Hepatocyte (in vitro differentiated cells): ENCODE measurements around the gene CDH22. TPM values are rescaled to one million over a fixed set of nuclear protein-coding genes. Genes with fewer than 3 reads are reported as not detected.

ENCODE experiments used
- DNase-seq: peaks from one replicate; pipeline ENCODE4 v3.0.0-alpha.2; 2016; ENCODE audit warnings: low spot score
- H2AFZ ChIP-seq: fragments of 200-600 bp; sonication (generic); 2 replicates; pipeline ENCODE4 v1.6.0; 2016; ENCODE audit warnings: antibody characterized with exemption, mild to moderate bottlenecking
- H3K27ac ChIP-seq: fragments of 200-600 bp; sonication (generic); 2 replicates; pipeline ENCODE4 v1.5.1; 2016; ENCODE audit warnings: mild to moderate bottlenecking
- H3K27me3 ChIP-seq: fragments of 200-600 bp; sonication (generic); 2 replicates; pipeline ENCODE4 v1.6.1; 2016
- H3K36me3 ChIP-seq: fragments of 200-600 bp; sonication (generic); replicated peaks from 2 replicates; pipeline ENCODE4 v1.5.1; 2016; ENCODE audit warnings: low read depth; ENCODE audit not compliant: insufficient read depth
- H3K4me1 ChIP-seq: fragments of 200-600 bp; sonication (generic); 2 replicates; pipeline ENCODE4 v1.5.1; 2016; ENCODE audit warnings: mild to moderate bottlenecking, moderate library complexity; ENCODE audit not compliant: insufficient read depth
- H3K4me2 ChIP-seq: fragments of 200-600 bp; sonication (generic); 2 replicates; pipeline ENCODE4 v1.6.0; 2016
- H3K4me3 ChIP-seq: fragments of 200-600 bp; sonication (generic); 2 replicates; pipeline ENCODE4 v1.5.1; 2016; ENCODE audit warnings: mild to moderate bottlenecking
- H3K79me2 ChIP-seq: fragments of 200-600 bp; sonication (generic); 2 replicates; pipeline ENCODE4 v1.6.0; 2017; ENCODE audit warnings: mild to moderate bottlenecking
- H3K9me2 ChIP-seq: fragments of 200-600 bp; sonication (generic); replicated peaks from 2 replicates; pipeline ENCODE4 v1.6.0; 2017; ENCODE audit warnings: mild to moderate bottlenecking; ENCODE audit not compliant: insufficient read depth
- H3K9me3 ChIP-seq: fragments of 200-600 bp; sonication (generic); 2 replicates; pipeline ENCODE4 v1.5.1; 2016; ENCODE audit warnings: low read depth, mild to moderate bottlenecking
- H4K20me1 ChIP-seq: fragments of 200-600 bp; sonication (generic); 2 replicates; pipeline ENCODE4 v1.6.0; 2016; ENCODE audit warnings: mild to moderate bottlenecking; ENCODE audit not compliant: insufficient read depth, poor library complexity, severe bottlenecking
- EZH2 ChIP-seq: fragments of 200-600 bp; sonication (generic); IDR thresholded peaks from 2 replicates; pipeline ENCODE4 v1.6.1; 2016; ENCODE audit warnings: antibody characterized with exemption, mild to moderate bottlenecking, borderline replicate concordance
- EZH2phosphoT487 ChIP-seq: fragments of 200-600 bp; sonication (generic); IDR thresholded peaks from one replicate; pipeline ENCODE4 v1.6.1; 2018; ENCODE audit warnings: antibody characterized with exemption, mild to moderate bottlenecking, low read depth, moderate library complexity; ENCODE audit not compliant: unreplicated experiment, severe bottlenecking
- WGBS: methylation state at CpG from one replicate; pipeline ENCODE4 v1.1.6; 2016; ENCODE audit warnings: low lambda C conversion rate; ENCODE audit errors: missing lambda C conversion rate; 5-methylcytosine and 5-hydroxymethylcytosine counted together
- polyA plus RNA-seq: library from polyadenylated mRNA; unstranded; fragments of >200 nt; fragmentation: Nextera tagmentation; extraction: Ambion mirVana; gene quantifications from 2 replicates; pipeline ENCODE4 v1.2.1, GENCODE V29; 2016
- total RNA-seq: library from RNA; depleted of rRNA; stranded (reverse); fragments of >200 nt; gene quantifications from 2 replicates; pipeline ENCODE4 v1.2.3, GENCODE V29; 2014
- TF ChIP-seq, protein P1 (sequence below): fragments of 200-600 bp; sonication (generic); IDR thresholded peaks from 2 replicates; pipeline ENCODE4 v1.5.1; 2016; ENCODE audit warnings: antibody characterized with exemption, mild to moderate bottlenecking; ENCODE audit not compliant: poor library complexity

The CDH22 gene
- total and polyA plus RNA-seq, 2 experiments from 2014 or later: not detected

DNA sequence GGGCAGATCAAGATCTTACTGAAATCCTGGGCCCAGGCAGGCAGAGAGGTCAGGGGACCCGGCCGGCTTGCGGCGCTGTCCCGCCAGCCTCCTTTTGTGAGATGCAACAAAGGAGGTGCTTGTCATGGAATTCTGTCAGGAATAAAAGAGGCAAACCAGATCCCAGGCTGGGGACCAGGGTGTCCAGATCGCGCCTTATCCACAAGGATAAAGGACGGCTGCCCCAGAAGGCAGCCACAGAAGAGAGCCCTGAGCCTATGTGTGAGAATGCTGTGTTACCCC, 42.6 kb upstream of the CDH22 start:
- peak overlapping the region; percentile 78 for H3K27ac ChIP-seq
- TF ChIP-seq, protein P1, sequence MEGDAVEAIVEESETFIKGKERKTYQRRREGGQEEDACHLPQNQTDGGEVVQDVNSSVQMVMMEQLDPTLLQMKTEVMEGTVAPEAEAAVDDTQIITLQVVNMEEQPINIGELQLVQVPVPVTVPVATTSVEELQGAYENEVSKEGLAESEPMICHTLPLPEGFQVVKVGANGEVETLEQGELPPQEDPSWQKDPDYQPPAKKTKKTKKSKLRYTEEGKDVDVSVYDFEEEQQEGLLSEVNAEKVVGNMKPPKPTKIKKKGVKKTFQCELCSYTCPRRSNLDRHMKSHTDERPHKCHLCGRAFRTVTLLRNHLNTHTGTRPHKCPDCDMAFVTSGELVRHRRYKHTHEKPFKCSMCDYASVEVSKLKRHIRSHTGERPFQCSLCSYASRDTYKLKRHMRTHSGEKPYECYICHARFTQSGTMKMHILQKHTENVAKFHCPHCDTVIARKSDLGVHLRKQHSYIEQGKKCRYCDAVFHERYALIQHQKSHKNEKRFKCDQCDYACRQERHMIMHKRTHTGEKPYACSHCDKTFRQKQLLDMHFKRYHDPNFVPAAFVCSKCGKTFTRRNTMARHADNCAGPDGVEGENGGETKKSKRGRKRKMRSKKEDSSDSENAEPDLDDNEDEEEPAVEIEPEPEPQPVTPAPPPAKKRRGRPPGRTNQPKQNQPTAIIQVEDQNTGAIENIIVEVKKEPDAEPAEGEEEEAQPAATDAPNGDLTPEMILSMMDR: no peak
- TF ChIP-seq EZH2phosphoT487 (no peak), EZH2 (no peak)
- no peaks in the 10 kb centered on the region for H3K36me3 ChIP-seq
- no peak overlapping the region for H3K4me2 ChIP-seq
- no peaks in the 10 kb centered on the region for H3K79me2 ChIP-seq
- no peak overlapping the region for H2AFZ ChIP-seq
- H3K9me3 ChIP-seq: no peaks in the 10 kb centered on the region
- no peaks in the 10 kb centered on the region for H3K27me3 ChIP-seq
- WGBS: 76% methylated on average over 8 of the region's 8 CpGs
- no peak overlapping the region for H3K4me3 ChIP-seq
- no peaks in the 10 kb centered on the region for H3K9me2 ChIP-seq
- peaks cover 27% of the 10 kb centered on the region for H3K4me1 ChIP-seq
- no peaks in the 10 kb centered on the region for H4K20me1 ChIP-seq
- DNase-seq: no peak

DNA sequence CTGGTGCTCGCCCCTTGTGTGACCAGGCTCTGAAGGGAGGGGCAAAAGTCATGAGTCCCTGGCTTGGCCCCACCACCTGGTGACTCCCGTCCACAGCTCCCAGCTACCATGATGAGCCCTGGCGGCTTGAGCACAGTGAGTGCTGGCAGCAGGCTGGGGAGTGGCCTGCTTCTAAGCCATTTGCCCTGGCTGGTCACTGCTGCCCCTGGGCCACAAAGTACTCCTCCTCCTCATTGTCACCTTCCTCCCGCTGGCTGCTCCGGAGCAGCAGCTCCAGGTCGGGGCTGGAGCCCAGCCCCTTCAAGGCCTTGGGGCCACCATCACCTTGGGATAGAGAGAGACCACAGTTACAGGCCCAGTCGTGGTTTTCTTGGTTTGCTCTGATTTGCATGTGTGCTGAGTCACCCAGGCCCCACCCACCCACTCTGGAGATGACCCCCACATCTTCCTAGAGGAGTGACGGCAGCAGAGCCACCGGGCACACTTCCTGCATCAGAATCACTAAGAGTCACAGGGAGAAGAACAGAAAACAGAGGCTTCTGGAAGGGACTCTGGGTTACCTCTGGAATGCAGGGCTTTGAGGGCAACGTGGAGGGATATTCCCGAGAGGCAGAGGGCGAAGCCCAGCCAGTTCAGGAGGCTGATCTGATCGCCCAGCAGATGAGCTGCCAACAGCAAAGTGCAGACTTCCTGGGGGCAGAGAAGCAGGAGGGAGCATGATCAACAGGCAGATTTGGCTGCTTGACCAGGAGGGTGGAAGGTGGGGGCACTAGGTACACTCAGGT, 42.1 kb upstream of the CDH22 start:
- Histone ChIP-seq H2AFZ (no peak overlapping the region), H3K79me2 (no peaks in the 10 kb centered on the region), H3K27me3 (no peaks in the 10 kb centered on the region), H3K4me1 (peaks cover 27% of the 10 kb centered on the region), H3K36me3 (no peaks in the 10 kb centered on the region), H3K9me3 (no peaks in the 10 kb centered on the region), H3K27ac (peak overlapping the region; percentile 78), H3K4me2 (peak overlapping the region; percentile 16), H3K9me2 (no peaks in the 10 kb centered on the region), H4K20me1 (no peaks in the 10 kb centered on the region), H3K4me3 (no peak overlapping the region)
- TF ChIP-seq EZH2phosphoT487: no peak
- TF ChIP-seq, protein P1: no peak
- TF ChIP-seq EZH2: no peak
- WGBS: 40% methylated on average over 13 of the region's 13 CpGs
- peak; percentile 76 for DNase-seq

DNA sequence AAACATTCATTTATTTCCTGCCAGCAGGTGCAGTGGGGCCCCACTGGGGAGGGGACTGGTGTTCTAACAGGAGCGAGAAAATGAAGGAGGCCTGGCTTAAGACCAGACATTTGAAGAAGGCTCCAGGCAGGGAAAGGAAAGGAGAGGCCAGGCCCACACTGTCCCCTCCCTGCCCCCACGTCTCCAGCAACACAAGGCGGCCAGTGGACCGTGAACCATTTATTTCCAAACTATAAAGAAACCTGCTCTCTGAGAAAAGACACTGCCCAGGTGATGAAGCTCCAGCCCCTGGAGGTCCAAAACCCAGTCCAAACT, 41.4 kb upstream of the CDH22 start:
- Histone ChIP-seq H3K9me3 (no peaks in the 10 kb centered on the region), H3K27ac (peak overlapping the region; percentile 76), H3K9me2 (no peaks in the 10 kb centered on the region), H3K36me3 (no peaks in the 10 kb centered on the region), H3K4me1 (peaks cover 27% of the 10 kb centered on the region), H4K20me1 (no peaks in the 10 kb centered on the region), H3K4me3 (no peak overlapping the region), H3K27me3 (no peaks in the 10 kb centered on the region), H3K79me2 (no peaks in the 10 kb centered on the region), H3K4me2 (no peak overlapping the region), H2AFZ (no peak overlapping the region)
- TF ChIP-seq EZH2 (no peak), EZH2phosphoT487 (no peak)
- TF ChIP-seq, protein P1: no peak
- peak; percentile 31 for DNase-seq
- 73% methylated on average over 4 of the region's 4 CpGs for WGBS
